GM23338 (cell line): ENCODE data around the gene NXPE4. TPM values are rescaled to one million over a fixed set of nuclear protein-coding genes. Genes with fewer than 3 reads are reported as not detected.

Source experiments
- ATAC-seq: fragments of 200-7000 bp; cut with Tn5 transposase; 3 replicates; pipeline ENCODE4 v1.9.1; 2020
- DNase-seq: peaks from one replicate; pipeline ENCODE4 v3.0.0-alpha.2; 2015; ENCODE audit warnings: low spot score
- H2AFZ ChIP-seq: fragments of 200-600 bp; sonication (generic); 2 replicates; pipeline ENCODE4 v1.8.0; 2016; ENCODE audit warnings: antibody characterized with exemption, mild to moderate bottlenecking, moderate library complexity
- H3F3A ChIP-seq: fragments of 200-600 bp; sonication (generic); replicated peaks from 2 replicates; pipeline ENCODE4 v1.8.0; 2017; ENCODE audit warnings: antibody characterized with exemption, mixed run types, low read depth
- H3K27ac ChIP-seq: fragments of 200-600 bp; sonication (generic); 2 replicates; pipeline ENCODE4 v1.6.1; 2016; ENCODE audit warnings: low read depth
- H3K27me3 ChIP-seq: fragments of 200-600 bp; sonication (generic); 2 replicates; pipeline ENCODE4 v1.8.0; 2016; ENCODE audit warnings: mild to moderate bottlenecking, mixed run types, moderate library complexity; ENCODE audit not compliant: insufficient read depth
- H3K36me3 ChIP-seq: fragments of 200-600 bp; sonication (generic); 2 replicates; pipeline ENCODE4 v1.8.0; 2016; ENCODE audit warnings: mild to moderate bottlenecking; ENCODE audit not compliant: insufficient read depth
- H3K4me1 ChIP-seq: fragments of 200-600 bp; sonication (generic); 2 replicates; pipeline ENCODE4 v1.8.0; 2016; ENCODE audit warnings: mild to moderate bottlenecking, moderate library complexity; ENCODE audit not compliant: insufficient read depth
- H3K4me2 ChIP-seq: fragments of 200-600 bp; sonication (generic); 2 replicates; pipeline ENCODE4 v1.7.1; 2017; ENCODE audit warnings: mixed run types
- H3K4me3 ChIP-seq: fragments of 200-600 bp; sonication (generic); 2 replicates; pipeline ENCODE4 v1.6.1; 2016; ENCODE audit warnings: mixed run types
- H3K79me2 ChIP-seq: fragments of 200-600 bp; sonication (generic); replicated peaks from 2 replicates; pipeline ENCODE4 v1.8.0; 2017; ENCODE audit warnings: mild to moderate bottlenecking; ENCODE audit not compliant: insufficient read depth
- H3K9me2 ChIP-seq: fragments of 200-600 bp; sonication (generic); 2 replicates; pipeline ENCODE4 v1.8.0; 2017; ENCODE audit not compliant: insufficient read depth
- H4K20me1 ChIP-seq: fragments of 200-600 bp; sonication (generic); replicated peaks from 2 replicates; pipeline ENCODE4 v1.8.0; 2017; ENCODE audit warnings: mild to moderate bottlenecking; ENCODE audit not compliant: insufficient read depth
- H3K27ac Mint-ChIP-seq: 2 replicates; pipeline ENCODE4 v1.8.0; 2020; ENCODE audit warnings: inconsistent platforms, mild to moderate bottlenecking, moderate library complexity, mixed read lengths
- H3K27me3 Mint-ChIP-seq: 3 replicates; pipeline ENCODE4 v1.8.0; 2022; ENCODE audit warnings: low read depth, mild to moderate bottlenecking, moderate library complexity, mixed read lengths, inconsistent platforms; ENCODE audit not compliant: insufficient read depth, poor library complexity
- H3K36me3 Mint-ChIP-seq: 3 replicates; pipeline ENCODE4 v1.8.0; 2021; ENCODE audit warnings: low read depth, mild to moderate bottlenecking, inconsistent platforms, moderate library complexity, mixed read lengths
- H3K4me1 Mint-ChIP-seq: 3 replicates; pipeline ENCODE4 v1.8.0; 2020; ENCODE audit warnings: mild to moderate bottlenecking, inconsistent platforms, mixed read lengths
- H3K4me3 Mint-ChIP-seq: 3 replicates; pipeline ENCODE4 v1.8.0; 2021; ENCODE audit warnings: moderate library complexity, mild to moderate bottlenecking, inconsistent platforms, mixed read lengths
- H3K9me3 Mint-ChIP-seq: 3 replicates; pipeline ENCODE4 v1.8.0; 2020; ENCODE audit warnings: moderate library complexity, mild to moderate bottlenecking, inconsistent platforms, mixed read lengths
- CREB1 ChIP-seq: fragments of 250-450 bp; sonication (Bioruptor Pico); IDR thresholded peaks from 2 replicates; pipeline ENCODE4 v1.5.0; 2020; ENCODE audit warnings: low read depth, mild to moderate bottlenecking, moderate library complexity
- EZH2 ChIP-seq: fragments of 200-600 bp; sonication (generic); IDR thresholded peaks from one replicate; pipeline ENCODE4 v1.8.0; 2017; ENCODE audit warnings: antibody characterized with exemption, mild to moderate bottlenecking, low read depth; ENCODE audit not compliant: unreplicated experiment
- STAT1 ChIP-seq: IDR thresholded peaks from one replicate; pipeline ENCODE4 v1.6.1; 2016; ENCODE audit warnings: antibody characterized with exemption; ENCODE audit not compliant: unreplicated experiment
- ZNF331 ChIP-seq: fragments of 250-450 bp; sonication (Bioruptor Pico); IDR thresholded peaks from 2 replicates; pipeline ENCODE4 v1.5.0; 2020; ENCODE audit warnings: low read depth, mild to moderate bottlenecking, moderate library complexity
- ZNF462 ChIP-seq: fragments of 250-450 bp; sonication (Bioruptor Pico); IDR thresholded peaks from 2 replicates; pipeline ENCODE4 v1.5.0; 2020; ENCODE audit warnings: mild to moderate bottlenecking, moderate library complexity
- polyA plus RNA-seq: library from polyadenylated mRNA; unstranded; fragments of >200 nt; fragmentation: Nextera tagmentation; extraction: Ambion mirVana; gene quantifications from 2 replicates; pipeline ENCODE4 v1.2.1, GENCODE V29; 2016
- total RNA-seq: library from RNA; depleted of rRNA; stranded (reverse); fragments of >200 nt; shearing (Covaris generic); gene quantifications from 2 replicates; pipeline ENCODE4 v1.2.3, GENCODE V29; 2014

The NXPE4 gene
- total and polyA plus RNA-seq, 2 experiments from 2014 or later: not detected

GRCh38 chr11:114621072-114621471 is 25.5 kb upstream of the NXPE4 start:
- no peak for ATAC-seq
- Mint-ChIP-seq H3K36me3 (peaks cover 18% of the 10 kb centered on the region; the same call in 2 of the 3 replicates), H3K9me3 (peaks cover 57% of the 10 kb centered on the region)

More at GRCh38 chr11:114621072-114621471, 25.5 kb upstream of the NXPE4 start:
- peaks cover 3% of the 10 kb centered on the region; the same call in 1 of the 2 replicates for H3K9me2 ChIP-seq
- DNase-seq: no peak
- no peak overlapping the region for H3K4me2 ChIP-seq
- H3K4me1 Mint-ChIP-seq: no peaks in the 10 kb centered on the region
- TF ChIP-seq EZH2 (no peak), STAT1 (no peak), ZNF331 (CRISPR knock-in tag) (no peak), CREB1 (CRISPR knock-in tag) (no peak), ZNF462 (no peak)
- H3K27me3 ChIP-seq: no peaks in the 10 kb centered on the region
- H3K27me3 Mint-ChIP-seq: no peaks in the 10 kb centered on the region
- no peak overlapping the region for H3K27ac Mint-ChIP-seq
- no peak overlapping the region for H3K4me3 ChIP-seq
- peaks cover 18% of the 10 kb centered on the region; the same call in 1 of the 2 replicates for H3F3A ChIP-seq
- no peak overlapping the region for H3K27ac ChIP-seq
- no peak overlapping the region for H3K4me3 Mint-ChIP-seq
- H3K36me3 ChIP-seq: no peaks in the 10 kb centered on the region
- H3K79me2 ChIP-seq: no peaks in the 10 kb centered on the region
- H3K4me1 ChIP-seq: no peaks in the 10 kb centered on the region
- no peaks in the 10 kb centered on the region for H4K20me1 ChIP-seq
- no peak overlapping the region for H2AFZ ChIP-seq
